ELF-1 (cell line): ENCODE data around the gene FALEC.
A peak's percentile ranks its signal among the peaks of the same experiment; 100 is the strongest.
"Not testable (repeated sequence)": the region's sequence is repeated elsewhere in the genome, so short reads cannot be mapped to it uniquely, and the experiment has no call there.

ENCODE experiments used
- DNase-seq: peaks from one replicate; pipeline ENCODE4 v3.0.0-alpha.2; 2016; ENCODE audit warnings: low read depth, low spot score

FALEC gene

GRCh38 chr1:150574260-150575071, 58.9 kb downstream of the FALEC start:
- DNase-seq = no peak

GRCh38 chr1:150575072-150575489, 59.5 kb downstream of the FALEC start:
- DNase-seq = no peak

- DNase-seq = no peak
These were observed 60.2 kb downstream of the FALEC start for GRCh38 chr1:150575518-150576366.

GRCh38 chr1:150576367-150576711, 60.8 kb downstream of the FALEC start:
- DNase-seq = no peak

- no peak for DNase-seq
These were observed 61.4 kb downstream of the FALEC start for GRCh38 chr1:150576794-150577556.

GRCh38 chr1:150577557-150578271, 62.2 kb downstream of the FALEC start:
- no peak for DNase-seq

- DNase-seq = peak; percentile 65
These were observed 62.9 kb downstream of the FALEC start for GRCh38 chr1:150578272-150579109.

- DNase-seq = peak; percentile 98
These were observed 63.8 kb downstream of the FALEC start, which contains the start of gene MCL1 for GRCh38 chr1:150579110-150579944. Gene MCL1 (minus strand): TSS chr1:150579610. CDS start chr1:150579530, 80 bp downstream.

- DNase-seq = no peak
These were observed 64.5 kb downstream of the FALEC start for GRCh38 chr1:150579945-150580642.

- not testable (repeated sequence) for DNase-seq
These were observed 65.4 kb downstream of the FALEC start for GRCh38 chr1:150580966-150581365.

- DNase-seq = not testable (repeated sequence)
These were observed 65.9 kb downstream of the FALEC start for GRCh38 chr1:150581437-150581836.

GRCh38 chr1:150581962-150582361, 66.4 kb downstream of the FALEC start:
- DNase-seq = not testable (repeated sequence)

- DNase-seq = no peak
These were observed 66.8 kb downstream of the FALEC start for GRCh38 chr1:150582371-150582770.
